ENCODE data around the gene PGBD5. TPM values are rescaled to one million over a fixed set of nuclear protein-coding genes. Genes with fewer than 3 reads are reported as not detected.
A peak's percentile ranks its signal among the peaks of the same experiment; 100 is the strongest.

The PGBD5 gene
- total RNA-seq, 1 donor = not detected

GRCh38 chr1:230365723-230366307, 60.3 kb downstream of the PGBD5 start:
- H3K4me3 ChIP-seq (ENCODE audit: low read depth, low read length) = no peak overlapping the region
- no peak for TF ChIP-seq CTCF (IDR thresholded peaks at IDR 0.05; ENCODE audit: insufficient read depth, low read length)
- no peak for DNase-seq (ENCODE audit: low read depth)

GRCh38 chr1:230362949-230363348, 63.2 kb downstream of the PGBD5 start:
- H3K4me3 ChIP-seq (ENCODE audit: low read depth, low read length) = no peak overlapping the region
- TF ChIP-seq CTCF (IDR thresholded peaks at IDR 0.05; ENCODE audit: insufficient read depth, low read length) = no peak

GRCh38 chr1:230361941-230362340, 64.2 kb downstream of the PGBD5 start:
- H3K4me3 ChIP-seq (ENCODE audit: low read depth, low read length) = no peak overlapping the region
- TF ChIP-seq CTCF (IDR thresholded peaks at IDR 0.05; ENCODE audit: insufficient read depth, low read length) = no peak
- DNase-seq (ENCODE audit: low read depth) = no peak

More at GRCh38 chr1:230362949-230363348, 63.2 kb downstream of the PGBD5 start:
- DNase-seq (ENCODE audit: low read depth) = no peak

GRCh38 chr1:230359992-230360668, 66.0 kb downstream of the PGBD5 start:
- H3K4me3 ChIP-seq (ENCODE audit: low read depth, low read length) = no peak overlapping the region
- no peak for TF ChIP-seq CTCF (IDR thresholded peaks at IDR 0.05; ENCODE audit: insufficient read depth, low read length)
- peak; percentile 24 for DNase-seq (ENCODE audit: low read depth)

- DNase-seq (ENCODE audit: low read depth) = no peak
- H3K4me3 ChIP-seq (ENCODE audit: low read depth, low read length) = no peak overlapping the region
- TF ChIP-seq CTCF (IDR thresholded peaks at IDR 0.05; ENCODE audit: insufficient read depth, low read length) = no peak
Observed at GRCh38 chr1:230356869-230357794, 69.0 kb downstream of the PGBD5 start.

- H3K4me3 ChIP-seq (ENCODE audit: low read depth, low read length) = no peak overlapping the region
Observed at GRCh38 chr1:230356190-230356589, 69.9 kb downstream of the PGBD5 start.

More at GRCh38 chr1:230356190-230356589, 69.9 kb downstream of the PGBD5 start:
- DNase-seq (ENCODE audit: low read depth) = no peak
- TF ChIP-seq CTCF (IDR thresholded peaks at IDR 0.05; ENCODE audit: insufficient read depth, low read length) = no peak

All from fibroblast of the aortic adventitia (primary cell).